PC-3 (cell line): ENCODE data around the gene CRB1. TPM values are rescaled to one million over a fixed set of nuclear protein-coding genes. Genes with fewer than 3 reads are reported as not detected.

ENCODE experiments used
- ATAC-seq: fragments of 200-7000 bp; cut with Tn5 transposase; 2 replicates; pipeline ENCODE4 v1.9.1; 2020; ENCODE audit warnings: mild to moderate bottlenecking, moderate library complexity
- BruUV-seq: library from RNA; stranded (reverse); fragments of 400-500 nt; replicated peaks from 2 replicates; lab custom pipeline; 2021; lab: Mats Ljungman, UMichigan
- CTCF ChIA-PET: fragments of 300-600 bp; sonication (Branson Sonifier 250); formaldehyde crosslinking; loops from one replicate; lab custom pipeline; 2022; ENCODE audit warnings: antibody characterized with exemption; lab: Charles Lee
- POLR2A ChIA-PET: fragments of 300-600 bp; sonication (Branson Sonifier 250); formaldehyde crosslinking; loops from one replicate; lab custom pipeline; 2022; ENCODE audit warnings: antibody characterized with exemption; ENCODE audit not compliant: unreplicated experiment; lab: Charles Lee
- DNase-seq: peaks from one replicate; pipeline ENCODE4 v3.0.0-alpha.2; 2015
- H2AFZ ChIP-seq: fragments of 300-600 bp; sonication (generic); 2 replicates; pipeline ENCODE4 v1.6.0; 2016; ENCODE audit warnings: antibody characterized with exemption, low read length
- H3F3A ChIP-seq: fragments of 300-600 bp; sonication (generic); one replicate; pipeline ENCODE4 v1.6.0; 2017; ENCODE audit warnings: antibody characterized with exemption, low read length, control low read depth, mild to moderate bottlenecking; ENCODE audit not compliant: unreplicated experiment
- H3K27ac ChIP-seq: fragments of 300-600 bp; sonication (generic); 2 replicates; pipeline ENCODE4 v1.5.1; 2016; ENCODE audit warnings: mild to moderate bottlenecking, low read length
- H3K27me3 ChIP-seq: fragments of 300-600 bp; sonication (generic); 2 replicates; pipeline ENCODE4 v1.6.1; 2016; ENCODE audit warnings: low read length, mixed read lengths
- H3K36me3 ChIP-seq: fragments of 300-600 bp; sonication (generic); 2 replicates; pipeline ENCODE4 v1.6.1; 2016; ENCODE audit warnings: low read depth, mixed run types, low read length, mixed read lengths
- H3K4me1 ChIP-seq: fragments of 300-600 bp; sonication (generic); 2 replicates; pipeline ENCODE4 v1.5.1; 2016; ENCODE audit warnings: low read length; ENCODE audit not compliant: insufficient read depth
- H3K4me2 ChIP-seq: fragments of 300-600 bp; sonication (generic); 2 replicates; pipeline ENCODE4 v1.6.0; 2016; ENCODE audit warnings: low read length
- H3K4me3 ChIP-seq: fragments of 300-600 bp; sonication (generic); 2 replicates; pipeline ENCODE4 v1.5.1; 2016; ENCODE audit warnings: mild to moderate bottlenecking, low read length, mixed read lengths
- H3K79me2 ChIP-seq: fragments of 300-600 bp; sonication (generic); 2 replicates; pipeline ENCODE4 v1.6.1; 2017; ENCODE audit warnings: low read length, mixed read lengths
- H3K9ac ChIP-seq: fragments of 300-600 bp; sonication (generic); 2 replicates; pipeline ENCODE4 v1.6.0; 2016; ENCODE audit warnings: mild to moderate bottlenecking, low read length
- H3K9me2 ChIP-seq: fragments of 300-600 bp; sonication (generic); replicated peaks from 2 replicates; pipeline ENCODE4 v1.6.1; 2016; ENCODE audit warnings: mixed run types, low read length, mixed read lengths
- H3K9me3 ChIP-seq: fragments of 300-600 bp; sonication (generic); 2 replicates; pipeline ENCODE4 v1.6.1; 2016; ENCODE audit warnings: low read length, mixed read lengths
- H4K20me1 ChIP-seq: fragments of 300-600 bp; sonication (generic); 2 replicates; pipeline ENCODE4 v1.6.1; 2016; ENCODE audit warnings: low read length, mixed read lengths
- EZH2 ChIP-seq: fragments of 300-600 bp; sonication (generic); IDR thresholded peaks from one replicate; pipeline ENCODE4 v1.6.1; 2017; ENCODE audit warnings: antibody characterized with exemption, mild to moderate bottlenecking, low read length; ENCODE audit not compliant: unreplicated experiment
- EZH2phosphoT487 ChIP-seq: fragments of 300-600 bp; sonication (generic); IDR thresholded peaks from 2 replicates; pipeline ENCODE4 v1.6.1; 2018; ENCODE audit warnings: mild to moderate bottlenecking, antibody characterized with exemption, low read length, borderline replicate concordance
- intact Hi-C: fragments of 100-400 bp; cut with micrococcal nuclease; formaldehyde crosslinking; loops from 2 replicates; pipeline ENCODE4 v1.9.0; 2023
- total RNA-seq: library from RNA; depleted of rRNA; stranded (reverse); fragments of >200 nt; gene quantifications from 2 replicates; pipeline ENCODE4 v1.2.3, GENCODE V29; 2014
- TF ChIP-seq, protein P1 (sequence below): fragments of 300-600 bp; sonication (generic); conservative IDR thresholded peaks from 2 replicates; pipeline ENCODE4 v1.5.1; 2017; ENCODE audit warnings: antibody characterized with exemption, low read depth, mild to moderate bottlenecking, low read length

The CRB1 gene
- total RNA-seq, 1 experiment from 2014 or later = 0.07 TPM

DNA sequence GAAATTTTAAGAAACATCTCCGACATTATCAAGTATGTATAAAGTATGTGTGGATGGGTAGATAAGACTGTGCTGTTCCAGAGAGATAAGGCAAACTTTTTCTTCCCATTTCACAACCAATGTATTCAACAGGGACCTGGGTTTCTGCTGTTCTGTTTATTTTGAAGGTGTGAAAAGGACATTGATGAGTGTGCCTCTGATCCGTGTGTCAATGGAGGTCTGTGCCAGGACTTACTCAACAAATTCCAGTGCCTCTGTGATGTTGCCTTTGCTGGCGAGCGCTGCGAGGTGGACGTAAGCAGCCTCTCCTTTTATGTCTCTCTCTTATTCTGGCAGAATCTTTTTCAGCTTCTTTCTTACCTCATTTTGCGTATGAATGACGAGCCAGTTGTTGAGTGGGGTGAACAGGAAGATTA, 174.0 kb downstream of the CRB1 start:
- Histone ChIP-seq H3K36me3 (no peaks in the 10 kb centered on the region), H3K4me2 (no peak overlapping the region), H3K4me1 (no peaks in the 10 kb centered on the region), H3K4me3 (no peak overlapping the region), H3K9me2 (no peaks in the 10 kb centered on the region), H3K27me3 (no peaks in the 10 kb centered on the region), H3K79me2 (no peaks in the 10 kb centered on the region), H4K20me1 (no peaks in the 10 kb centered on the region), H2AFZ (no peak overlapping the region), H3K9ac (no peak overlapping the region), H3F3A (no peaks in the 10 kb centered on the region), H3K9me3 (no peaks in the 10 kb centered on the region), H3K27ac (no peak overlapping the region)
- ChIA-PET POLR2A (no interaction called here), CTCF (no interaction called here)
- ATAC-seq (no peak), DNase-seq (no peak)
- BruUV-seq = no TSS peak
- no peak for TF ChIP-seq EZH2phosphoT487
- TF ChIP-seq, protein P1, sequence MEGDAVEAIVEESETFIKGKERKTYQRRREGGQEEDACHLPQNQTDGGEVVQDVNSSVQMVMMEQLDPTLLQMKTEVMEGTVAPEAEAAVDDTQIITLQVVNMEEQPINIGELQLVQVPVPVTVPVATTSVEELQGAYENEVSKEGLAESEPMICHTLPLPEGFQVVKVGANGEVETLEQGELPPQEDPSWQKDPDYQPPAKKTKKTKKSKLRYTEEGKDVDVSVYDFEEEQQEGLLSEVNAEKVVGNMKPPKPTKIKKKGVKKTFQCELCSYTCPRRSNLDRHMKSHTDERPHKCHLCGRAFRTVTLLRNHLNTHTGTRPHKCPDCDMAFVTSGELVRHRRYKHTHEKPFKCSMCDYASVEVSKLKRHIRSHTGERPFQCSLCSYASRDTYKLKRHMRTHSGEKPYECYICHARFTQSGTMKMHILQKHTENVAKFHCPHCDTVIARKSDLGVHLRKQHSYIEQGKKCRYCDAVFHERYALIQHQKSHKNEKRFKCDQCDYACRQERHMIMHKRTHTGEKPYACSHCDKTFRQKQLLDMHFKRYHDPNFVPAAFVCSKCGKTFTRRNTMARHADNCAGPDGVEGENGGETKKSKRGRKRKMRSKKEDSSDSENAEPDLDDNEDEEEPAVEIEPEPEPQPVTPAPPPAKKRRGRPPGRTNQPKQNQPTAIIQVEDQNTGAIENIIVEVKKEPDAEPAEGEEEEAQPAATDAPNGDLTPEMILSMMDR = no peak
- TF ChIP-seq EZH2 = no peak
- intact Hi-C loops = no loop called here

DNA sequence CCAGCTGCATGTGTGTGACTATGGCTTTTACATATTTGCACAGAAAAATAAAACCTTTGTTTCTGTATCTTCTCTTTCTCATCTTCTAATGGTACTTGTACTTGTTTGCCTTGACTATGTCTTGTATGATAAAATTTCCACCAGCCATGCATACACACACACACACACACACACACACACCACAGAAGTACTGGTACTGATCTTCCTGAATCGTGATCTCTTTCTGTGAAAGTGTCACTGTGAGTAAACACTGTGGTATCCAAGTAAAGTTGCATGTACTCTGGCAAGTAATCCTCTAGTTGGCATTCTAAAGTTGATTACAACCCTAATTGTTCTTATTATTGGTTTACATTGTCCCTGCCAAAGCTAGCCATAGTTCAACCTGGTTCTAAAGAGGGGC, 176.7 kb downstream of the CRB1 start:
- no TSS peak for BruUV-seq
- H4K20me1 ChIP-seq = no peaks in the 10 kb centered on the region

DNA sequence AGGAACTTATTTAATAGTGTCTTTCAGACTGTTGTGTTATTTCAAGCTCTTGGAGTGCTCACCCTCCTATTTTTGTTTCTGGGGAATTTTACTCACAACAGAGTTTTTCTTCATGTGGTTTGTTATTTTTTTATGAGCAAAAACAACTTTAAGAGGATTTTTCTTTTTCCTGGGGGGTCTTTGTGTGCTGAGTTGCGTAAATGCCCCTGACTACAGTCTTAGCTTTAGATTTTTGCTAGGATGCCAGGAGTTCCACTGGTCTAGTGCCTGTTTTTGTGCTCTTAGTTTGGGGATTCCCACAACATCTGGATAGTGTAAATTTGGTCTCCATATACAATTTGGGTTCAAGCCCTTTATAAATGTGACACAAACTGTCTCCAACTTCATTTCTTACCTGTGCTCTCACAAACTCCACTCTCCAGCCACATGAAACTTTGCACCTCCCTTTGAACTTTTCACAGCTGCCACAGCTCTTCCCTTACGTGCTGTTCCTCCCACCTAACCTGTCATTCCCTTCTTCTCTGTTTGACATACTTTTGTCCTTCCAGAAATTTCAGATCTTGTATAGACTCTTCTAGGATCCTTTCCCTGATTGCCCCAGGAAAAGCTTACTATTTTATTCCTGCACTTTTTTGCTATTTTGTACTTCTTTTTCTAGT, 180.2 kb downstream of the CRB1 start:
- H2AFZ ChIP-seq = no peak overlapping the region
- no peaks in the 10 kb centered on the region for H3K79me2 ChIP-seq
- intact Hi-C loops = no loop called here
- no peaks in the 10 kb centered on the region for H3K9me2 ChIP-seq
- BruUV-seq = no TSS peak
- TF ChIP-seq EZH2 (no peak), EZH2phosphoT487 (no peak)
- TF ChIP-seq, protein P1 = no peak
- H3K27me3 ChIP-seq = no peaks in the 10 kb centered on the region
- no peaks in the 10 kb centered on the region for H4K20me1 ChIP-seq
- ATAC-seq (no peak), DNase-seq (no peak)
- H3K4me3 ChIP-seq = no peak overlapping the region
- ChIA-PET POLR2A (no interaction called here), CTCF (no interaction called here)
- H3K36me3 ChIP-seq = no peaks in the 10 kb centered on the region
- no peaks in the 10 kb centered on the region for H3K4me1 ChIP-seq
- no peak overlapping the region for H3K4me2 ChIP-seq
- H3K27ac ChIP-seq = no peak overlapping the region
- no peaks in the 10 kb centered on the region for H3K9me3 ChIP-seq
- no peak overlapping the region for H3K9ac ChIP-seq
- H3F3A ChIP-seq = no peaks in the 10 kb centered on the region

More for the DNA sequence above, 176.7 kb downstream of the CRB1 start:
- Histone ChIP-seq H3K27me3 (no peaks in the 10 kb centered on the region), H3K4me2 (no peak overlapping the region), H3K27ac (no peak overlapping the region), H3K9me3 (no peaks in the 10 kb centered on the region), H3K4me3 (no peak overlapping the region), H2AFZ (no peak overlapping the region), H3K79me2 (no peaks in the 10 kb centered on the region), H3K9me2 (no peaks in the 10 kb centered on the region), H3K4me1 (no peaks in the 10 kb centered on the region), H3K9ac (no peak overlapping the region), H3F3A (no peaks in the 10 kb centered on the region), H3K36me3 (no peaks in the 10 kb centered on the region)
- no peak for TF ChIP-seq EZH2
- no peak for TF ChIP-seq EZH2phosphoT487
- TF ChIP-seq, protein P1 = no peak
- ATAC-seq = no peak
- no peak for DNase-seq
- intact Hi-C loops = no loop called here
- POLR2A ChIA-PET = no interaction called here
- CTCF ChIA-PET = no interaction called here
